NCI-H2171 treated with DMSO at 0.1 percent for 48 hours (cell line): Measurements from ENCODE around the gene ZFP92.
A peak's percentile ranks its signal among the peaks of the same experiment; 100 is the strongest.

Experiments used
- DNase-seq: peaks from one replicate; lab custom pipeline; 2025; lab: John Stamatoyannopoulos, UW

Gene ZFP92

GRCh38 chrX:153408221-153408721, 3.0 kb upstream of the ZFP92 start:
- no peak for DNase-seq

GRCh38 chrX:153408871-153409351, 2.4 kb upstream of the ZFP92 start:
- no peak for DNase-seq

GRCh38 chrX:153409414-153410101, 1.7 kb upstream of the ZFP92 start:
- DNase-seq = no peak

- no peak for DNase-seq
Observed at GRCh38 chrX:153410373-153410772, 899 bp upstream of the ZFP92 start.

GRCh38 chrX:153410888-153411254, 401 bp upstream of the ZFP92 start:
- DNase-seq = no peak

GRCh38 chrX:153411988-153412574, 809 bp downstream of the ZFP92 start:
- DNase-seq = no peak

GRCh38 chrX:153412746-153413720, 1.8 kb downstream of the ZFP92 start:
- DNase-seq = no peak

GRCh38 chrX:153413731-153414130, 2.5 kb downstream of the ZFP92 start:
- DNase-seq = no peak

GRCh38 chrX:153414856-153415510, 3.7 kb downstream of the ZFP92 start:
- DNase-seq = no peak

GRCh38 chrX:153416781-153417450, 5.6 kb downstream of the ZFP92 start:
- peak; percentile 76 for DNase-seq

GRCh38 chrX:153417637-153418036, 6.4 kb downstream of the ZFP92 start:
- no peak for DNase-seq

- no peak for DNase-seq
Observed at GRCh38 chrX:153420851-153421599, 9.8 kb downstream of the ZFP92 start.

GRCh38 chrX:153421856-153422255, 10.6 kb downstream of the ZFP92 start:
- DNase-seq = no peak

GRCh38 chrX:153423652-153424051, 12.4 kb downstream of the ZFP92 start:
- DNase-seq = no peak

GRCh38 chrX:153426204-153426603, 14.9 kb downstream of the ZFP92 start:
- no peak for DNase-seq

GRCh38 chrX:153430796-153431195, 19.5 kb downstream of the ZFP92 start:
- DNase-seq = no peak

- no peak for DNase-seq
Observed at GRCh38 chrX:153433161-153433680, 21.9 kb downstream of the ZFP92 start.

GRCh38 chrX:153433781-153434285, 22.6 kb downstream of the ZFP92 start:
- no peak for DNase-seq

- no peak for DNase-seq
Observed at GRCh38 chrX:153434801-153435200, 23.5 kb downstream of the ZFP92 start.

GRCh38 chrX:153435845-153436244, 24.6 kb downstream of the ZFP92 start:
- DNase-seq = no peak
